Fibroblast of mammary gland (primary cell): Measurements from ENCODE around the gene CARS1.

ENCODE experiments used
- DNase-seq: peaks from one replicate; pipeline ENCODE4 v3.0.0-alpha.2; 2010; ENCODE audit warnings: low read depth
- H3K4me3 ChIP-seq: 2 replicates; pipeline ENCODE4 v1.5.1; 2011; ENCODE audit warnings: low read depth, mild to moderate bottlenecking, low read length, moderate library complexity; ENCODE audit not compliant: control insufficient read depth
- TF ChIP-seq, protein P1 (sequence below): conservative IDR thresholded peaks from 2 replicates; pipeline ENCODE4 v1.5.1; 2011; ENCODE audit warnings: low read depth, low read length, inconsistent platforms; ENCODE audit not compliant: control insufficient read depth, insufficient read depth

The CARS1 gene

DNA sequence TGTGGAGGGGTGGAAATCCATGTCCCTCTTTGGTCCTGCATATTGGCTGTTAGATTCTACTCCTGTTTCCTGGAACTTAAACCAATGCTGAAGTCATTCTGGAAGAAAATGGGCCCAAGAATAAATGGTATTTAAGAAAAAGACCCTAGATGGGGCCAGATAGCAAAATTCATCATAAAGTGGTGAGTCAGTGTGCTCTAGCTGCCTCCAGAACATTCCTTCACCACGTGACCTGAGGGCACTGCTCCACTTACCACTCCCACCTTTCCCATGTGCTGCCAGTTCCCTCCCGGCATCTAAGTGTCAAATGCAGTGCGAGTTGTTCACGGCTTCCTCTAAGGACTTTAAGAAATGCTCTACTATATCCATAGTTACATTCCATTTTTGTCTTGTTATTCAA, 34.2 kb downstream of the CARS1 start:
- no peak overlapping the region for H3K4me3 ChIP-seq
- TF ChIP-seq, protein P1, sequence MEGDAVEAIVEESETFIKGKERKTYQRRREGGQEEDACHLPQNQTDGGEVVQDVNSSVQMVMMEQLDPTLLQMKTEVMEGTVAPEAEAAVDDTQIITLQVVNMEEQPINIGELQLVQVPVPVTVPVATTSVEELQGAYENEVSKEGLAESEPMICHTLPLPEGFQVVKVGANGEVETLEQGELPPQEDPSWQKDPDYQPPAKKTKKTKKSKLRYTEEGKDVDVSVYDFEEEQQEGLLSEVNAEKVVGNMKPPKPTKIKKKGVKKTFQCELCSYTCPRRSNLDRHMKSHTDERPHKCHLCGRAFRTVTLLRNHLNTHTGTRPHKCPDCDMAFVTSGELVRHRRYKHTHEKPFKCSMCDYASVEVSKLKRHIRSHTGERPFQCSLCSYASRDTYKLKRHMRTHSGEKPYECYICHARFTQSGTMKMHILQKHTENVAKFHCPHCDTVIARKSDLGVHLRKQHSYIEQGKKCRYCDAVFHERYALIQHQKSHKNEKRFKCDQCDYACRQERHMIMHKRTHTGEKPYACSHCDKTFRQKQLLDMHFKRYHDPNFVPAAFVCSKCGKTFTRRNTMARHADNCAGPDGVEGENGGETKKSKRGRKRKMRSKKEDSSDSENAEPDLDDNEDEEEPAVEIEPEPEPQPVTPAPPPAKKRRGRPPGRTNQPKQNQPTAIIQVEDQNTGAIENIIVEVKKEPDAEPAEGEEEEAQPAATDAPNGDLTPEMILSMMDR = no peak
- DNase-seq = peak; percentile 86

DNA sequence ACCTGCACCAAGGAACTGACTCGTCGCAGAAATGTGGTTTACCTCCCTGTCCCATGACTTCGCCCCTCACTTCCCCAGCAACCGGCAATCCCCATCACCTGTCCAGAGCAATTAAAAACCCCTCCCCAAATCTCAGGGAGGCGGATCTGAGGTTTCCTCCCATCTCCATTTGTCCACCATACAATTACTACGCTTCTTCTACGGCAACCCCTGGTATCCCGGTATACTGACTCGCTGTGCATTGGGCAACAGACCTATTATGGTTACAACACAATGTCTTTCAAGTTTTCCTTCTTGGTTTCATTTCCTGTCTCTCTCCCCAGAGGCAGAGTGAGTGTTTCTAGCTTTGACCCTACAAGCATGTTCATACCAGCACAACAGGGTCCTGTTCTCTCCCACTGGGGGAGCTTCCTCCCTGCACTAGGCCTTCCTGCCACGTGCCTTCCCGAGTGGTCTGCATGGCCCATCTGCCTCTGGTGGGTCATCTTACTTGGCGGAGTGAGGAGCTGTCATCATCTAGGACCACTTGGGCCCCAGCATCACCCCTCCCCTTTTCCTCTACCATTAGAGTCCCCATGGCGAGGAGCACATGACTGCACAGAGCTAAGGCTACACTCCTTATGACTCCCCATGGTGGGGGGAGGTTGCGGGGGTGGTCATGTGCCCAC, 34.8 kb downstream of the CARS1 start:
- peak; percentile 90 for DNase-seq
- TF ChIP-seq, protein P1 = no peak
- H3K4me3 ChIP-seq = no peak overlapping the region

DNA sequence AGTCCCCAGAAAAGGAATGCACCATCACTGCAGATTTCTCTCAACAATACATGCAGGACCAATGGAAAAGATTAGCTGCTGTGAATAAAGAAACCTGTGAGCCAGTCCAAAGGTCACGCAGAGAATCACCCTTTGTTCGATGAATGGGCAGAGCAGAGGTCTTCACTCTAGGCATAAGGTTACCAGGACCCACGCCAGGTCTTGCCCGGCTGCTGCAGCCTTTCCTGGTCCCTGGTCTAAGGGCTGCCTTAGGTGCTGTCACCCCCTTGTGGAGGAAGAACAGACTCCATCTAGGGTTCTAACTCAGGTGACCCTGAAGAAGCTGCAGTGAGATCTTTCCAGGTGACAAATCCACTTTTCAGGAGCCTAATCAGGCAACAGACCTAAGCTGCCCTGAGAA, 36.1 kb downstream of the CARS1 start:
- peak; percentile 33 for DNase-seq
- no peak overlapping the region for H3K4me3 ChIP-seq
- TF ChIP-seq, protein P1 = peak; percentile 51

DNA sequence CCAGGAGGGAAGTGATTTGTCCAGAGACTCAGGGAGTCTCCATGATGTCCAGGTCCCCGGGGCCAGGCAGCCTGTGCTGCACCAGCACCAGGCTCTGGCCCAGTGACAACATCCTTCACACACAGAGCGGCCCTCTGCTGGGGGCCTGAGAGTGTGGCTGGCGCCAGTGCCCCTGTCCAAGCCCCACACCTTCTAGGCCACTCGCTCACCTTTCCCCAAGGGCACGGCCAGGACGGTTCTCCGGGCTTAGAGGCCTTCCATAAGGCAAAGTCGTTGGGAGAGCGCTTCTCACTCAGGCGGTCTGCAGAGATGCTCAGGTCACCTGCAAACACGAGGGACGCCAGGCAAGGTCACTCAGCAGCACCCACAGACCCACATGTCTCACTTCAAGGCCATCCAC, 37.2 kb downstream of the CARS1 start:
- no peak overlapping the region for H3K4me3 ChIP-seq
- DNase-seq = no peak
- TF ChIP-seq, protein P1 = no peak

DNA sequence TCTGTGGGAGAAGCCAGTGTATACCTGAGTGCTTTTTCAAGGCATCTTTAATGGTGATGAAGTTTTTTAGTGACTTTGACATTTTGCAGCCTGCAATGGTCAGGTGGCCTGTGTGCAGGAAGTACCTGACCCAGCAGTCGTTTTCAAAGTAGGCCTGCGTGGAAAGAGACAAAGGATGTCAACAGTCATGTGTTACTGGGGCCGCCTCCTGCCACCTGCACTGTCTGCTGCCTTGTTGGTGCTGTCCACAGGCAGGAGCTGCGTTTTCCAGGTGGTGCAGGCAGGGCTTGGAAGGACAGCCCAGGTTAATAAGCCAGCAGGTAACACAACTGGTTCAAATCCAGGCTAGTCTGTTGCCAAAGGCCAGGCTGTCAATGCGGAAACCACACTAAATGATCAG, 38.6 kb downstream of the CARS1 start:
- TF ChIP-seq, protein P1 = no peak
- no peak overlapping the region for H3K4me3 ChIP-seq
- DNase-seq = no peak

DNA sequence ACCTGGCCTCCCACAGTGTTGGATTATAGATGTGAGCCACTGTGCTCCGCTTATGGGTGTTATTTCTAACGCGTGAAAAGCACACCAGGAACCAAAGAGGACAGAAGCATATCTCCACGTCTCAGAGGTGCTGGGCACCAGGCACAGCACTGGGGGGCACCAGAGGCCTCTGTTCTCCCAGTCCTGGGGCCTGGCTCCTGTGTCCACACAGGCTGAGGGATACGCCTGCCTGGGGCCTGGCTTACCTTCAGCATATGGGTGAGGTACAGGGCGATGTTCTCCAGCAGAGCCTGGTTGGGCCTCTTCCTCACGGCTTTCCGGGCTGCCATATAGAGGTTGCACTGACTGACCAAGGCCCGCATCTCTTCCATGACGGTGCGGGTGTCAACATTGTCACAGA, 40.4 kb downstream of the CARS1 start:
- no peak for DNase-seq
- H3K4me3 ChIP-seq = no peak overlapping the region
- TF ChIP-seq, protein P1 = peak; percentile 3

DNA sequence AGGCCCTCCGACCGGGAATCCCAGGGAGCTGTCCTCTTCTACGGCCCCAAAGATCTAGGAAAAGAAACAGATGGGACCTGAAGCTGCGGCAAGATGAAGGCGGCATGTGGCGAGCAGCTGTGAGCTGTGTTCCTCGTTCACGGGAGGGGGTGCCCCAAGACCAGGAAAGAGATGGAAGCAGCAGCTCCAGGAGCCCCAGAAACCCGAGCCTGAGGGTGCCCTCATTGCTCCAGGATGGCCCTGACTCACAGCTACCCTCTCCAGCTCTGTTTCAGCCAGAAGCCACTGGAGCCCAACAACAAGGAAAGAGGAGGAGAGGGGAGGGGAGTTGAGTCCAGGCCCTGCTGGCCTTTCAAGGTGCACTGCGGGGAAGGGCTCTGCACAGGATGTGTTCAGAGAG, 41.4 kb downstream of the CARS1 start:
- peak; percentile 19 for DNase-seq
- TF ChIP-seq, protein P1 = no peak
- H3K4me3 ChIP-seq = no peak overlapping the region
